LNCaP clone FGC (cell line): ENCODE data around the gene CCN5.

Source experiments
- DNase-seq: peaks from one replicate; pipeline ENCODE4 v3.0.0-alpha.2; 2011; ENCODE audit warnings: low read depth
- H3K4me3 ChIP-seq: 2 replicates; pipeline ENCODE4 v1.5.1; 2011; ENCODE audit warnings: mild to moderate bottlenecking, low read depth, low read length, control low read depth
- TF ChIP-seq, protein P1 (sequence below): IDR thresholded peaks from 2 replicates; pipeline ENCODE4 v1.5.1; 2012; ENCODE audit warnings: mild to moderate bottlenecking; ENCODE audit not compliant: control insufficient read depth, insufficient read depth; ENCODE audit errors: extremely low read depth

CCN5 gene

DNA sequence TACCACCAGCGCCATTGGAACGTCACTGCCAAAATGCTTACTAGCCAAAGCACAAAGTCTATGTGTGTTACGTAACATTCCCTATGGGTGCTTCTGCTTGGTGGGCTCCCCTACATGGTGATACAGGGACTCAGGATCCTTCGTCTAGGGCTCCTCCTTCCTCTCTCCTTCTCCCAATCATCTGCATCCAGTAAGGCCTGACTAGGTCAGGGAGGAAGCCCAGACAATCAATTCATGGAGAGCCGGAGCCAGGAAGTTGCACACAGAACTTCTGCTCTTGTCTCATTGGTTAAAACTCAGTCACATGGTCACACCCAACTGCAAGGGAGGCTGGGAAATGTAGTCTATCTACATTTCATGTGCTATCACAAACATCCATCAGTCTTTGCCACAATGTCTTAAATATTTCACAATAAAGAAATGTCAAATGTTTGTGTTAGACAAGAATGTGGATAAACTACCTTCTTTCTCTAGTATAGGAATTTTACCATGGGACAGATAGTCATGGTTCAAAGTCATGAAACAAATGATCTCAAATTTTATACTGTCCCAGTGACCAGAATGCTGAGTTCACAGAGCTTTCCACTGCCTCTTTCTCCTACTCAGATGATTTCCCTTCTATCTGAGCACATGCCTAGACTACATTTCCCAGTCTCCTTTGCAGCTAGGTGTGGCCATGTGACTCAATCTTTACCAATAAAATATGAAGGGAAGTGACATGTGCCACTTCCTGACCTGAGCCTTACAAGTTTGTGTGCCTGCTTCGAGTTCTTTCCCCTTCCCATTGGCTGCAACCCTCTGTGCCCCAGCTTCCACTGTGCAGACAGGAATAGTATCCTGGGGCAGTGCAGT, 21.2 kb downstream of the CCN5 start:
- TF ChIP-seq, protein P1, sequence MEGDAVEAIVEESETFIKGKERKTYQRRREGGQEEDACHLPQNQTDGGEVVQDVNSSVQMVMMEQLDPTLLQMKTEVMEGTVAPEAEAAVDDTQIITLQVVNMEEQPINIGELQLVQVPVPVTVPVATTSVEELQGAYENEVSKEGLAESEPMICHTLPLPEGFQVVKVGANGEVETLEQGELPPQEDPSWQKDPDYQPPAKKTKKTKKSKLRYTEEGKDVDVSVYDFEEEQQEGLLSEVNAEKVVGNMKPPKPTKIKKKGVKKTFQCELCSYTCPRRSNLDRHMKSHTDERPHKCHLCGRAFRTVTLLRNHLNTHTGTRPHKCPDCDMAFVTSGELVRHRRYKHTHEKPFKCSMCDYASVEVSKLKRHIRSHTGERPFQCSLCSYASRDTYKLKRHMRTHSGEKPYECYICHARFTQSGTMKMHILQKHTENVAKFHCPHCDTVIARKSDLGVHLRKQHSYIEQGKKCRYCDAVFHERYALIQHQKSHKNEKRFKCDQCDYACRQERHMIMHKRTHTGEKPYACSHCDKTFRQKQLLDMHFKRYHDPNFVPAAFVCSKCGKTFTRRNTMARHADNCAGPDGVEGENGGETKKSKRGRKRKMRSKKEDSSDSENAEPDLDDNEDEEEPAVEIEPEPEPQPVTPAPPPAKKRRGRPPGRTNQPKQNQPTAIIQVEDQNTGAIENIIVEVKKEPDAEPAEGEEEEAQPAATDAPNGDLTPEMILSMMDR: no peak
- no peak for DNase-seq
- H3K4me3 ChIP-seq: no peak overlapping the region

DNA sequence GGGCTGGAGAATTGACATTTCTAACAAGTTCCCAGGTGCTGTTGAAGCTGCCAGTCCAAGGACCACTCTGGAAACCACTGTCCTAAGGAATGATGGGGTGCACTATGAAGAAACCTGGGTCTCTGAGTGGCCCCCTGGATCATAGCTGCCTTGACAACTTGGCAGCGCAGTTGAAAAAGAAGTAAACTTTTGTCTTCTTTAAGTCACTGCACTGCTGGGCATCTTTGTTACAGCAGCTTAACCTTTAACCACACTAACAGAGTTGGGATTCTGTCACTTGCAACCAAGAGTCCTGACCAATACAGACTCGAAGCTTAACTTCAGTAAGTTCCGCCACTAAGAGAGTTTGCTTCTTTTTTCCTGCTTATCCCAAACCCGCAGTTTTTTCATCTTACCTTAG, 21.9 kb downstream of the CCN5 start:
- TF ChIP-seq, protein P1: no peak
- DNase-seq: no peak
- no peak overlapping the region for H3K4me3 ChIP-seq

DNA sequence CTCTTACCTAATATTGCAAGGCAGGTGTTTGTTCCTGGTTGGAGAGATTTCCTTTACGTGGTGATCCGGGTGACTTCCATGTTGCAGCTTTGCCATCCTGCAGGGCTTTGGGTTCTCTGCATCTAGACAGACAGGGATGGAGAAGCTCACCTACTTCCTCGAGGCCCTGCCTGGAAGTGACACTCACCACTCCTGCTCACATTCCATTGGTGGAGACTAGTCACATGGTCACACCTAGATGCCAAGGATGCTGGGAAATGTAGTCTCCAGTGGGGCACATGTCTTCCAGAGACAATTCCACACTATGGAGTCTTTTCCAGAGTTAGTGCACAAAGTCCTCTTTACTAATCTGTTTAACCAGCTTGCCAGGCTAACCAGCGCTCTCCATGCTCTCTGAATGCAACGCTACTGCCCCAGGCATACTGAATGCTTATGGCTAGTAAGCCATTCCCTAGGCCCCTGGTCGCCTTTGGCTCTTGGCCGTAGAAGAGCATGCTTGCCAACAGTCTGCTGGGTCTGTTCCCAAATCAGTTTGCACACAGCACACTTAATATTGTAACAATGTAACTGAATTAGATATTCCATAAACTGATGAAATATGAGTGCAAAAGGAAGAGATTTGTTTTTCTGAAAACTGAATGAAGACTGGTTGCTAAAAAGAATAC, 23.8 kb downstream of the CCN5 start:
- H3K4me3 ChIP-seq: peak overlapping the region; percentile 18; the same call in 1 of the 2 replicates
- TF ChIP-seq, protein P1: no peak
- DNase-seq: peak; percentile 83

DNA sequence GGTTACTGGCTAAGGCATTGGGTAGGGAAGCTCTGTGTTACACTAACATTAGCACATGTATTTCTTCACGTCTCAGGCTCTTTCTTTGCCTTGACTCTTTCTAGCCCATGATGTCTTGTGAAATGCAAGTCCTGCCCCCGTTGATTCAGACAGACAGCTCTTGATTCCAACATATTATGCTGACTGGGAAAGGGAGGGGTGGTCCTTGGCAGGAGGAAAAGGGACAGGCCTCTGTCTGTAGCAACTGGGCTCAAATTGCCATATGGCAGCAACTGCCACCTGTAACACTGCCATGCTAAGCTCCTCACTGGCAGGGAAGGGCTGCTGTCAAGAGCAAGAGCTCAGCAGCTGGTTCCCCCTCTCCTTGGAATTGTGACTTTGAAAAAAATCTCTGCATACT, 24.8 kb downstream of the CCN5 start:
- DNase-seq: no peak
- no peak overlapping the region for H3K4me3 ChIP-seq
- TF ChIP-seq, protein P1: no peak

DNA sequence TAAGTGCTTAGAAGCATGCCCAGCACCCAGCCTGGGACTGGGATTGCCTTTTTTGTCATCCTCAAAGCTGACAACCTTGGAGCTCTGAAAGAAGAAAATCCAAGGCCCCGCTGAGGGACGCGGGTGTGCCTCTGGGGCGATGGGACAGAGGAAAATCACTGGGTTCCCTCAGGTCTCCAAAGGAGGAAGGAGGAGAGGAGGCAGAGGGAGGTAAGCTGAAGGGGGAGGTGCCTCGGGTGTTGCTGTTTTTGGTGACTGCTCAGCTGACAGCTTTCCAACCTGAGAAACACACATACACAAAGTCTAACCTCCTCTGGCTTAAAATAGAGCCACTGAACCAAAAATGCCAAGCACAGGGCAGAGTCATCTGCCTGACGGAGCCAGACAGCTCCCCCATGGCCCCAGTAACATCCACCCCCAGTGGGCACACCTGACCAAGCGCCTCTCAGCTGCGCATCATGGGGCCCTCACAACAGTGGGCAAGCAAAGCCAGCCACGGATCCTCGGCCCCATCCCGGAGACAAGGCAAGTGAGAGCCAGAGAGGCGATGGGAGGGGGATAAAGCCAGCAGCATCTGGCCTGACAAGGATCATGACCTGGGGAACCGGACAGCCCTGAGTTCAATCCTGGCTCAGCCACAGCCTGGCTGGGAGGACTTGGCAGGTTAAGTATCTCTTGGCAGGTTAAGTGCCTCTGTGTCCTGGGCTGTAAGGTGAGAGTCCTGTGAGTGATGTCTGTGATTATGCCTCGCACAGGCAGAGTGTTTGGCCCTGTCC, 27.3 kb downstream of the CCN5 start:
- no peak overlapping the region for H3K4me3 ChIP-seq
- DNase-seq: peak; percentile 46
- TF ChIP-seq, protein P1: no peak

DNA sequence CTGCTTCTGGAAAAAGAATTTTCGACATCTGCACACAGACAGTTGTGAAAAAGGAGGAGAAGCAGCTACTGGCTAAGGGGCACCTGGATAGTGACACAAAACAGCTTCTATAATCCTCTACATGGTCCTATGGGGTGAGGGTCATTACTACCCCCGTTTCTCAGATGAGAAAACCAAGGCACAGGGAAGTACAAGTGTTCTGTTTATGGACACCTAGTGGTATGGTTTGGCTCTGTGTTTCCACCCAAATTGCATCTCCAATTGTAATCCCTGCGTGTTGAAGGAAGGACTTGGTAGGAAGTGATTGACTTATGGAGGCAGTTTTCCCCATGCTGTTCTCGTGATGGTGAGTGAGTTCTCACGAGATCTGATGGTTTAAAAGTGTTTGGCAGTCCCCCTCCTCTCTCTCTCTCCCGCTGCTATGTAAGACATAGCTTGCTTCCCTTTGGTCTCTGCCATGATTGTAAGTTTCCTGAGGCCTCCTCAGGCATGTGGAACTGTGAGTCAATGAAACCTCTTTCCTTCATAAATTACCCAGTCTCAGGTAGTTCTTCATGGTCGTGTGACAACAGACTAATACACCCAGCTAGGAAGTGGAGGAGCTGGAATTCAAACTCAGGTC, 28.0 kb downstream of the CCN5 start:
- TF ChIP-seq, protein P1: no peak
- H3K4me3 ChIP-seq: no peak overlapping the region

More for the DNA sequence above, 28.0 kb downstream of the CCN5 start:
- no peak for DNase-seq
